ENCODE data around the gene MESP2.

- TF ChIP-seq JUND (IDR thresholded peaks at IDR 0.05), result no peak
- TF ChIP-seq CTCF (IDR thresholded peaks at IDR 0.05; ENCODE audit: low read depth, low read length, missing input control), result peak; percentile 94
- TF ChIP-seq YY1 (IDR thresholded peaks at IDR 0.05), result no peak
- peak; percentile 89 for TF ChIP-seq REST (IDR thresholded peaks at IDR 0.05)
- no peak for TF ChIP-seq TAF1 (conservative IDR thresholded peaks at IDR 0.05)
- TF ChIP-seq ZBTB33 (IDR thresholded peaks at IDR 0.05), result no peak
- peak; percentile 96 for TF ChIP-seq RAD21 (IDR thresholded peaks at IDR 0.05)
- no peak for TF ChIP-seq NR2F2 (IDR thresholded peaks at IDR 0.05)
- no peak for TF ChIP-seq SP1 (IDR thresholded peaks at IDR 0.05)
- TF ChIP-seq RXRA (IDR thresholded peaks at IDR 0.05), result no peak
- no peak for TF ChIP-seq MAX (IDR thresholded peaks at IDR 0.05)
- TF ChIP-seq FOXA1 (IDR thresholded peaks at IDR 0.05), result no peak
Measured at GRCh38 chr15:89760303-89761008, 15.7 kb upstream of the MESP2 start.

All from liver (tissue), 3 donors.